ENCODE results near the gene STK26.

DNA sequence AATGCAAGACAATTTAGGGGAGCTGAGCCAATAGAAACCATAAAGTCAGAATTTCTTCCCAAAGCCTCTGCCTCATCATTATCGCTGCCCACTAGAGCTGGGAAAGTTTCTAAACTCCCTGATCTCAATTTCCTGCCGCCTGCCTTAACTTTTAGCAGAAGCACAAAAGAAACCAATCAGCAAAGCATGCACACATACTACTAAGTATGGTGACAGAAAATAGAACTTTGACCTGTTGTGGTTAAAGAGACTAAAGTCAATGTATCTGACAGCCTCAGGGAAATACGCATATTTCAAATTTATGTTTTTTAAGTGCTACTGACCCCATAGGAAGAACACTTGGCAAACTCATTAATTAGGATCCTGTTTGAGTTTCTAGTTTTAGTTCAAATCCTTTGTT lies 10.1 kb downstream of the STK26 start:
- TF ChIP-seq CTCF (IDR thresholded peaks at IDR 0.05) (no peak), POLR2A (IDR thresholded peaks at IDR 0.05) (no peak)
